HTERT RPE-1 (cell line): ENCODE measurements around the gene MPPED1.

Experiments
- in situ Hi-C: fragments of 300-500 bp; cut with MboI; formaldehyde crosslinking; loops from 4 replicates; pipeline ENCODE4 v1.14.3; 2020; ENCODE audit warnings: low sequenced_read_pairs

Gene MPPED1

DNA sequence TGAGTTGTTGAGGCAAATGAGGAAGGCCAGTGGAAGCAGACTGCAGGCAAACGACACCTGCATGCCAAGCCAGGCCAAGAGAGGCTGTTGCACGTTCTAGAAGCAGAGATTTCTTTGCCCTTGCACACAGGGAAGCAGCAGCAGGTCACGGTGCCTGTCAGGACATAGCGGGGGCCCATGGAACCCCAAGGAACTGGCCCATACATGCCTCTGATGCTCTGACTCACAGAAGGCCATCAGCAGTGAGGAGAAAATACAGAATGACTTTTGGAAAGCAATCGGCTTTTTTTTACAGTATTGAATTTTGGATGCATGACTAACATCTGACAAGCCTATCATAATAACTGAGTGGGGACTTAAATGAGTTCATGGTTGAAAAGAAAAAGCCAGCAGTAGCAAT lies 123.9 kb downstream of the MPPED1 start:
- in situ Hi-C loops = no loop called here

DNA sequence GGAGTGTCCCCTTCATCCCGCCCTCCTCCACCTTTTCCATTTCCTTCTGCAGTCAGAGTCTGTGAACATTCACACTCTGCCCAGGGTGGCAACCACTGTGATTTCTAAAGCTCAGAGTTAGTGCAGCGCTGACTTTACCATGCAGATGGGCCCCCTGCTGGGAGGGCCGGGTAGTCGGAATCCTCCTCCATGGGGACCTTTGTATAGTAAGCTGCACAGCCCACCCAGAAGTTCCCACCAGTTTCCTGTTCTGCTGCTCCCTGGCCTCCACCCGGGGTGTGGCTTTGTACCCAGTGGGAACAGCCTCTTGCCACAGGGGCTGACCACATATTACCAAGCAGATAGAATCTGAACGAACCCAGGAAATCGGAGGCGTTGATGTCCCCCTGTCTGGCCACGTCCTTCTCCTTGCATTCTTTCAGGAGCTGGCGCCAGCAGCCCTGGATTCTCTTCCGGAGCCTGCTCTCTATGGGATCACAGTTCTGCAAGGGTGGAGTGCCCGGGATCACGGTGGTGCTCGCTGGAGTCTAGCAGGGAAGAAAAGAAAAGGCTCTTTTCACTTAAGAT lies 125.3 kb downstream of the MPPED1 start:
- in situ Hi-C loops = no loop called here

GRCh38 chr22:43539572-43540528 lies 128.0 kb downstream of the MPPED1 start:
- in situ Hi-C loops = no loop called here

- in situ Hi-C loops = no loop called here
Observed at GRCh38 chr22:43540529-43540923, 128.7 kb downstream of the MPPED1 start.

DNA sequence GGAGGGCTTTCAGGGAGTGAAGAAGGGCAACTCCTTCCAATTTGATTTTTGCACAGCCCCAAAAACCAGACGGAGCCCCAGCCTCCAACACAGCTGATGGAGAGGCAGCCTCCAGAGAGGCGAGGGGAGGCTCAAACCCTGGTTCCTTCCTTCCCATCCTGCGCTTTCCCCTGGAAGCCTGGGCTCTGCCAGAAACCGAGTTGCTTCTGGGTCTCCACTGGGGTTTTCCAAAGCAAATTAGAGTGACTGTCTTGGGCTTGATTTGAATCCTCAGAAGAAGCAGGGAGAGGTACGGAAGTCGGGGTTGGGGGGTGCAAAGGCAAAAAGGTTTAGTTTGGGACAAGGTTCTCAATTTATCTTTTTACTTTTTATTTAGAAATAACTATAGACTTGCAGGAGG lies 129.2 kb downstream of the MPPED1 start:
- in situ Hi-C loops = no loop called here

DNA sequence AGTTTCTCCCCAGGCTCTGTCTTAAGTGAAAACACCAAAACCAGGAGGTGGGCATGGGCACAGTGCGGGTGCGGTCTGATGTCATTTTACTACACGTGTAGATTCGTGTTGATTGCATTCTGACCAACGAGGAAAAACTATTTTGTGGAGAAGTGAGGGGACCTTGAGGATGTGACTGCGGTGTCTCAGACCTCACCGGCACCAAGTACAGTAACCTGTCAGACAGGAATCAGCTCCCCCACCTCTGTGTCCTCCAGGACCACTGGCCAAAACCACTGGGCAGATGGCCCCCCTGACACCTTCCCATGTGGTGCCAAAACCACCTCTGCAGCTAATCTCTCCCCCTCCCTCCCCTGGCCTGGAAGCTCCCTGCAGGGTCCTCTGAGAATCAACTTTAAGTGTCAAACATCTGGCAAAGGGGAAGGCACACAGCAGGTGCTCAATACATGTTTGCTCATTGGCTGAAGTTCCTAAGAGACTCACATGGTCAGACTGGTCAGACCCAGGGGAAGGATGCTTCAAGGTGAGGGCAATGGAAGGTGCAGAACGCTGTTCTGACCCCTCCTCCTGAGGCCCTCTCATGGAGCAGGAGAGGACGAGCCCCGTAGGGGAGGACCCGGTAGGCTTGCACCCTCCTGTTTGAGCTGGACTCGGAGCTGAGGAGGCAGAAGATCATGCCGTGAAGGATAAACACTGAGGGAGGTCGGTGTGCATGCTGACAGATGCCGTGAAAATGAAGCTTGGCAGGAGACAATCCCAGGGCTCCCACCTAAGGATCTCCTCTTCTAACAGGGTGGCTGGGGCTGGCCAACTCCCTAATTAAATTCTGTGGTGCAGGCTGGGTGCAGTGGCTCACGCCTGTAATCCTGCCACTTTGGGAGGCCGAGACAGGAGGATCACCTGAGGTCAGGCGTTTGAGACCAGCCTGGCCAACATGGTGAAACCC lies 129.9 kb downstream of the MPPED1 start:
- in situ Hi-C loops = no loop called here

- in situ Hi-C loops = no loop called here
Observed at GRCh38 chr22:43542681-43543521, 131.1 kb downstream of the MPPED1 start.

GRCh38 chr22:43543522-43544288 lies 131.9 kb downstream of the MPPED1 start:
- in situ Hi-C loops = no loop called here

DNA sequence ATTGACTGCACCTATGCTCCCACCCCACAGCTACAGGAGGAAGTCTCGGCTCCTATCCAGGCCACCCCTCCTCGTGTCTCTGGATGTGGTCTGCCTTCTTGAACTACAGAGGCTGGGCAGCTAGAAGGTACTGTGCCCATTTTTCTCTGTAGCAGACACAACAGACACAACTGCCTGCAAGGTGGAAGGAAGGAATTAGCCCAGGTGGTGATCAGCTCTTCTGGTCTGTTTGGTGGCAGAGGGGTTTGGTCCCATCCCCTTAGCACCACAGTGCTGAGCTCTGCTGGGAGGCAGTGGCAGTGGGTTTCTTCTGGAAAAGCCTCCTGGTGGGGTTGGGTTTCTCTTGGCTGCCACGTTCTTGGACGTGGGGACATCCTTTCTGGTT lies 132.5 kb downstream of the MPPED1 start:
- in situ Hi-C loops = no loop called here

DNA sequence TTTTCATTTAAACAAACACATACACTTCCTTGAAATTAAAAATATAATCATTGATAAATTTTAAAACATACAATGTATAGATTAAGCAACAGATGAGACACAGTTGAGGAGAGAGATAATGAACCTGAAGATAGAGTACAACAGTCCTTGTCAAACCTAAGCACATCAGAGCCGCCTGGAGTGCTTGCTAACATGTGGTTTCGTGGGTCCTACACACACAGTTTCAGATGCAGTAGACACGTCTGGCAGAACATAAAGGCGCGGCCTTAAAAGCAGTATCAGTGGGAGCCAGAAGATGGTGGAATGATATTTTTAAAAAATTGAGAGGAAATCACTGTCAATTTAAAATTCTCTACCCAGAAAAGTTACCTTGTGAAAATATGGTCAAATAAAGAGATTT lies 134.4 kb downstream of the MPPED1 start:
- in situ Hi-C loops = no loop called here

DNA sequence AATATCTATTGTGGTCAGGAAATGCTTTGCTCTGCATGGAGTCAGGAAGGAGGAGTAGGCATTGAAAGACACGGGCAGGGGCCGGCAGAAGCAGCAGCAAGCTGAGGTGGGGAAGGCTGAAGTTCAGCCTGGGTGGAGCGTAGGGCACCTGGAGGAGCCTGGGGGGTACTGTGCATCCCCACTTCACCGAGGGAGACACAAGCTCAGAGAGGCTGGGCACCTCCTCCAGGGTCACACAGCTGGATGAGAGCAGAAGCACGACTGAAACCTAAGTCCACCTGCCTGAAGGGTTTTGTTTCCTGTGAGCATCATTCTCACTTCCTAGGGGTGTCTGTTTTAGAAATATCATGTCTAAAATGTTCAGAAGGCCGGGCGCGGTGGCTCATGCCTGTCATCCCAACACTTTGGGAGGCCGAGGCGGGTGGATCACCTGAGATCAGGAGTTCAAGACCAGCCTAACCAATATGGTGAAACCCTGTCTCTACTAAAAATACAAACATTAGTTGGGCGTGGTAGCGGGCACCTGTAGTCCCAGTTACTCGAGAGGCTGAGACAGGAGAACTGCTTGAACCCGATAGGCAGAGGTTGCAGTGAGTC lies 138.3 kb downstream of the MPPED1 start:
- in situ Hi-C loops = no loop called here

GRCh38 chr22:43550672-43551071 lies 138.9 kb downstream of the MPPED1 start:
- in situ Hi-C loops = no loop called here

GRCh38 chr22:43553451-43554258 lies 141.8 kb downstream of the MPPED1 start:
- in situ Hi-C loops = no loop called here

DNA sequence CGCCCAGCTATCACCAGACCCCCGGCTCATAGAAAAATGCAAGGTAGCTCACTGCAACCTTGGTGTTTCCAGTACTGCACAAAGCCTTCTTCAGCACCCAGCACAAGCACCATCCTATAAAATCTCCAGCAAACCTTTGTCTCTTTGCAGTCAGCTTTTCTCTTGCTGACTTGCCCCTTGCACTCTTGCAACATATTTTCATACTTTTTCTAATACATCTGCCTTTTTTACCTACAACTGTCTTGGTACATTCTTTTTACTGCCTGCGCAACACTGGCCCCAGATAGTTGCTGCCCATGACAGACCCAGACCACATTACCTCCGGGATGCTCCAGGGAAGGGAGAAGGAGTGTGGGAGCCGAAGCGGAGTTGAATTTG lies 142.4 kb downstream of the MPPED1 start:
- in situ Hi-C loops = no loop called here

- in situ Hi-C loops = no loop called here
Observed at GRCh38 chr22:43554694-43555365, 143.0 kb downstream of the MPPED1 start.

GRCh38 chr22:43555561-43556515 lies 144.0 kb downstream of the MPPED1 start:
- in situ Hi-C loops = no loop called here
